NCI-H2029 treated with DMSO at 0.1 percent for 48 hours (cell line): ENCODE data around the gene VDAC1.
"Not testable (repeated sequence)": the region's sequence is repeated elsewhere in the genome, so short reads cannot be mapped to it uniquely, and the experiment has no call there.

Experiments
- DNase-seq: peaks from one replicate; lab custom pipeline; 2025; lab: John Stamatoyannopoulos, UW

The VDAC1 gene

GRCh38 chr5:133995341-133995740, 9.4 kb downstream of the VDAC1 start:
- no peak for DNase-seq

- DNase-seq = no peak
These were observed 9.8 kb downstream of the VDAC1 start for GRCh38 chr5:133994990-133995333.

GRCh38 chr5:133994297-133994989, 10.3 kb downstream of the VDAC1 start:
- DNase-seq = no peak

GRCh38 chr5:133993185-133993936, 11.4 kb downstream of the VDAC1 start:
- peak; percentile 43 for DNase-seq

GRCh38 chr5:133992429-133993155, 12.2 kb downstream of the VDAC1 start:
- no peak for DNase-seq

GRCh38 chr5:133991171-133991910, 13.4 kb downstream of the VDAC1 start:
- DNase-seq = no peak

GRCh38 chr5:133990396-133990795, 14.4 kb downstream of the VDAC1 start:
- peak; percentile 73 for DNase-seq

- no peak for DNase-seq
These were observed 19.1 kb downstream of the VDAC1 start for GRCh38 chr5:133985540-133986180.

GRCh38 chr5:133983674-133984073, 21.1 kb downstream of the VDAC1 start:
- no peak for DNase-seq

- no peak for DNase-seq
These were observed 23.1 kb downstream of the VDAC1 start for GRCh38 chr5:133981714-133982113.

GRCh38 chr5:133980652-133981051, 24.1 kb downstream of the VDAC1 start:
- DNase-seq = no peak

GRCh38 chr5:133978943-133979342, 25.8 kb downstream of the VDAC1 start:
- DNase-seq = no peak

GRCh38 chr5:133977858-133978257, 26.9 kb downstream of the VDAC1 start:
- no peak for DNase-seq

GRCh38 chr5:133977161-133977787, 27.5 kb downstream of the VDAC1 start:
- peak; percentile 58 for DNase-seq

- DNase-seq = not testable (repeated sequence)
These were observed 29.2 kb downstream of the VDAC1 start for GRCh38 chr5:133975546-133975945.

- no peak for DNase-seq
These were observed 30.6 kb downstream of the VDAC1 start for GRCh38 chr5:133974142-133974541.

- DNase-seq = no peak
These were observed 34.4 kb downstream of the VDAC1 start for GRCh38 chr5:133970325-133970909.

- no peak for DNase-seq
These were observed 35.0 kb downstream of the VDAC1 start for GRCh38 chr5:133969654-133970324.

GRCh38 chr5:133968204-133968980, 36.4 kb downstream of the VDAC1 start, which contains the start of gene C5orf15:
C5orf15 (minus strand) TSS chr5:133968625; CDS start chr5:133968584, 41 bp downstream.
- DNase-seq = peak; percentile 86
